Right lobe of liver (tissue), 6 donors: ENCODE data around the gene YOD1. TPM values are rescaled to one million over a fixed set of nuclear protein-coding genes. Genes with fewer than 3 reads are reported as not detected.

ENCODE experiments used
- ATAC-seq, 4 donors: fragments of 200-7000 bp; cut with Tn5 transposase; one replicate each; pipeline ENCODE4 v1.9.1; 2020; ENCODE audit warnings: mild to moderate bottlenecking in 4 of 4, moderate library complexity in 4 of 4
- DNase-seq, 3 donors: peaks; one replicate each; pipeline ENCODE4 v3.0.0-alpha.2; 2020
- H3K27ac ChIP-seq, 3 donors: fragments of 200-600 bp; one replicate each; pipeline ENCODE4 v1.8.0; 2022
- H3K27me3 ChIP-seq, 2 donors: fragments of 200-600 bp; one replicate each; pipeline ENCODE4 v1.8.0; 2022
- H3K36me3 ChIP-seq, 4 donors: fragments of 200-600 bp; sonication (generic) in 1 of 4; one replicate each; pipeline versions ENCODE4 v1.5.1 to v1.8.0; 2017 to 2022; ENCODE audit warnings: control low read depth in 1 of 4
- H3K4me1 ChIP-seq, 4 donors: fragments of 200-600 bp; sonication (generic) in 1 of 4; one replicate each; pipeline versions ENCODE4 v1.5.1 to v1.8.0; 2017 to 2022; ENCODE audit warnings: control low read depth in 1 of 4
- H3K4me3 ChIP-seq, 3 donors: fragments of 200-600 bp; one replicate each; pipeline ENCODE4 v1.8.0; 2022
- H3K9me3 ChIP-seq, 4 donors: fragments of 200-600 bp; sonication (generic) in 1 of 4; one replicate each; pipeline versions ENCODE4 v1.5.1 to v1.8.0; 2017 to 2022; ENCODE audit warnings: control low read depth in 1 of 4
- CTCF ChIP-seq, 4 donors: fragments of 200-600 bp in 3 of 4; fragments of 450-650 bp in 1 of 4; IDR thresholded peaks; one replicate each; pipeline versions ENCODE4 v1.5.1 to v1.8.0; 2016 to 2022; ENCODE audit warnings: antibody characterized with exemption in 4 of 4, mild to moderate bottlenecking in 2 of 4
- POLR2A ChIP-seq: fragments of 450-650 bp; IDR thresholded peaks from one replicate; pipeline ENCODE4 v1.6.1; 2017; ENCODE audit warnings: antibody characterized with exemption, mild to moderate bottlenecking
- WGBS: methylation state at CpG from one replicate; pipeline ENCODE4 v1.1.6; 2018; ENCODE audit warnings: low coverage, low lambda C conversion rate; ENCODE audit not compliant: insufficient coverage; ENCODE audit errors: missing lambda C conversion rate; 5-methylcytosine and 5-hydroxymethylcytosine counted together
- intact Hi-C, 2 donors: fragments of 100-400 bp; cut with DNase I; formaldehyde crosslinking; loops; one replicate each; pipeline versions ENCODE4 v1.11.2 to v1.14.1; 2022
- total RNA-seq, 6 experiments: library from RNA; depleted of rRNA in 2 of 6; stranded (reverse); fragments of >200 nt in 2 of 6; fragmentation: NEBNext Ultra II Directional in 3 of 6; extraction: Animal tissue kit (Norgen Biotek cat#: 25700) in 3 of 6; gene quantifications; one replicate each; pipeline versions ENCODE4 v1.1.0 to v1.2.4, GENCODE V29; 2016 to 2023
- donor health status: DM: no; HTN: yes; CAD: no.
- donor health status: DM: no; HTN: no; CAD: no.
- donor health status: DM: no; HTN: no; CAD: no.
- donor health status: DM: no; HTN: yes; CAD: no.
- donor health status: DM: no; HTN: yes; CAD: no.

YOD1 gene
- total RNA-seq, 6 experiments from 2014 or later: 3.0 to 4.8 (median 3.5) TPM

GRCh38 chr1:207089627-207090355 lies 38.8 kb upstream of the YOD1 start:
- intact Hi-C loops: no loop called here
- 43% methylated on average over 14 of the region's 17 CpGs for WGBS
- ATAC-seq: peak; percentile 12 to 32 (median 22)

DNA sequence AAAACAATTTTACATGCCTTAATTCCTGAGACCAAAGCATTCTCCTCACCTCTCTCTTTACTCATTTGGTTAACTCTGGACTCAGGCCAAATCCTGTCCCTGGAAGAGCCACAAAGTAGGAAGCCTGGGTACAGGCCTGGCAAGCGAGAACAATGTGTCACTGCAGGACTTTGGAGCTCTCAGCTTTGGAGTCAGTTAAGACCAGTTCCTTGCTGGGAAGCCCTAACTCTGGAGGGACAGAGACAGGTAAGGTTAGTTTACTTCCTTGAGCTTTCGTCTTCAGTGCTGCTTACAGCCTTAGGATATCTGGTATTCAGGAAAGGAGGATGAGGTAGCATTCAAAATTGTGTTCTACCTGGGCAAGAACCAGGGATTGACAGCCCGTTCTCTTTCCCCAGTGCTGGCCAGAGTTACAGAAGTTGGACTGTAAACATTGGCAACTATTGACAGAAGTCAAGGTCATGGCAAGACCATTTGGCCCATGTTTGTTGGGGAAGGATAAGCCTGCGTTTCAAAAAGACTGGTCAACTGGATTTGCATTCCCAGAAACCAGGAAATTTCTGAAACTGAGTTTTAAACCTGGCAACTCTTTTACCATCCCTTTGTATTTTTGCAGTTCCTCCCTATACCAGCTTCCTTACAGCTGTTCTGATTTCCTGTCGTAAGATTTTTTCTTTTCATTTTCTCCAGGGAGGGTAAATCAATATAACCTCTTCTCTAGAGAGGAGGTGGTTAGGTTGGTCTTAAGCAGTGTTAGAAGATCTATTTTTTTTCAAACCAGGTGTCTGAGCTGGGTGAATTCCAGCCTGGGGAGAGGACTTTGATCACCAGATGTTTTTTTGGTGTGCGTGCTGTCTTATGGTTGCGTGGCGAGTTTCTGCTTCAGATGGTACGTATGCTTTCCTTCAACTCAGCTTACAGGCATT lies 38.0 kb upstream of the YOD1 start, which contains the start of gene C4BPB:
Gene C4BPB (plus strand): TSS at position 160 of the 926 bp plus-strand sequence. CDS start 672 bp downstream, at position 832.
- H3K36me3 ChIP-seq: peaks cover 0 to 21% (median 7%) of the 10 kb centered on the region in 4 donors
- DNase-seq (peak; percentile 50 to 85 (median 72)), ATAC-seq (peak; percentile 78 to 89 (median 84))
- no peaks in the 10 kb centered on the region for H3K27me3 ChIP-seq
- H3K9me3 ChIP-seq: no peaks in the 10 kb centered on the region
- TF ChIP-seq CTCF (IDR thresholded peaks at IDR 0.05) (no peak), POLR2A (peak; percentile 43)
- 18% methylated on average over 9 of the region's 9 CpGs for WGBS
- peaks cover 0 to 49% (median 19%) of the 10 kb centered on the region in 4 donors for H3K4me1 ChIP-seq
- peak within 1 kb of the TSS; percentile 80 to 95 (median 88) for H3K27ac ChIP-seq
- peak within 1 kb of the TSS; percentile 39 to 60 (median 58) for H3K4me3 ChIP-seq
- intact Hi-C loops: no loop called here

More at GRCh38 chr1:207089627-207090355, 38.8 kb upstream of the YOD1 start:
- Histone ChIP-seq H3K4me1 (peaks cover 0 to 48% (median 19%) of the 10 kb centered on the region in 4 donors), H3K27ac (peak overlapping the region; percentile 80 to 95 (median 88)), H3K36me3 (peaks cover 0 to 29% (median 10%) of the 10 kb centered on the region in 4 donors), H3K4me3 (peak overlapping the region; percentile 39 to 60 (median 58)), H3K27me3 (no peaks in the 10 kb centered on the region), H3K9me3 (no peaks in the 10 kb centered on the region)
- TF ChIP-seq POLR2A (no peak), CTCF (IDR thresholded peaks at IDR 0.05) (no peak)
- no peak for DNase-seq

GRCh38 chr1:207088161-207088560 lies 37.2 kb upstream of the YOD1 start:
- 53% methylated on average over 2 of the region's 2 CpGs for WGBS
- intact Hi-C loops: no loop called here

More at GRCh38 chr1:207088161-207088560, 37.2 kb upstream of the YOD1 start:
- H3K4me1 ChIP-seq: peaks cover 0 to 41% (median 19%) of the 10 kb centered on the region in 4 donors
- no peaks in the 10 kb centered on the region for H3K27me3 ChIP-seq
- peak overlapping the region; percentile 80 to 95 (median 88) for H3K27ac ChIP-seq
- H3K36me3 ChIP-seq: peaks cover 0 to 13% (median 6%) of the 10 kb centered on the region in 4 donors
- H3K4me3 ChIP-seq: no peak overlapping the region
- no peaks in the 10 kb centered on the region for H3K9me3 ChIP-seq
- DNase-seq (no peak), ATAC-seq (no peak)
- no peak for TF ChIP-seq CTCF (IDR thresholded peaks at IDR 0.05)
- TF ChIP-seq POLR2A: no peak
